HEK293 (cell line): ENCODE results near the gene ASMT.

Source experiments
- CTCF ChIA-PET: fragments of 350-600 bp; formaldehyde crosslinking; extraction: SDS; loops from one replicate; lab custom pipeline; 2021; ENCODE audit warnings: antibody characterized with exemption; lab: Yijun Ruan, JAX
- POLR2A ChIA-PET: fragments of 300-600 bp; formaldehyde crosslinking; extraction: SDS; loops from one replicate; lab custom pipeline; 2020; ENCODE audit warnings: antibody characterized with exemption, inconsistent platforms; lab: Yijun Ruan, JAX
- H3K27ac ChIP-seq: fragments of 200-500 bp; sonication (Bioruptor generic); 2 replicates; pipeline ENCODE4 v1.5.1; 2014; ENCODE audit warnings: low read depth, low read length, control low read depth, inconsistent platforms; ENCODE audit errors: extremely low read depth
- H3K36me3 ChIP-seq, 2 experiments: fragments of 200-500 bp in 1 of 2; sonication (Bioruptor generic) in 1 of 2; 1 replicate in 1 of 2; 2 replicates in 1 of 2; pipeline ENCODE4 v1.5.1; 2014 to 2017; ENCODE audit warnings: inconsistent platforms in 2 of 2, low read length in 2 of 2; ENCODE audit not compliant: control insufficient read depth in 2 of 2, insufficient read depth in 1 of 2
- H3K4me1 ChIP-seq: fragments of 200-500 bp; sonication (Bioruptor generic); 2 replicates; pipeline ENCODE4 v1.5.1; 2014; ENCODE audit warnings: mild to moderate bottlenecking, low read length, inconsistent platforms; ENCODE audit not compliant: control insufficient read depth, insufficient read depth
- H3K4me3 ChIP-seq: 2 replicates; pipeline ENCODE4 v1.5.1; 2011; ENCODE audit warnings: low read depth, mild to moderate bottlenecking, control low read depth, low read length, moderate library complexity
- H3K9me3 ChIP-seq: fragments of 200-500 bp; sonication (Bioruptor generic); 2 replicates; pipeline ENCODE4 v1.5.1; 2014; ENCODE audit warnings: low read depth, low read length, inconsistent platforms; ENCODE audit not compliant: control insufficient read depth, insufficient read depth
- EGR2 ChIP-seq: fragments of 450-650 bp; formaldehyde crosslinking; IDR thresholded peaks from 2 replicates; pipeline ENCODE4 v1.5.1; 2016; ENCODE audit warnings: low read depth, missing biosample characterization, missing genetic modification characterization
- GLIS2 ChIP-seq: fragments of 450-650 bp; formaldehyde crosslinking; IDR thresholded peaks from 2 replicates; pipeline ENCODE4 v1.5.1; 2016; ENCODE audit warnings: missing biosample characterization, missing genetic modification characterization
- SP2 ChIP-seq: fragments of 450-650 bp; formaldehyde crosslinking; IDR thresholded peaks from 2 replicates; pipeline ENCODE4 v1.5.1; 2016; ENCODE audit warnings: missing biosample characterization, missing genetic modification characterization
- WT1 ChIP-seq: fragments of 450-650 bp; formaldehyde crosslinking; IDR thresholded peaks from 2 replicates; pipeline ENCODE4 v1.5.1; 2016; ENCODE audit warnings: missing biosample characterization, missing genetic modification characterization
- ZBTB1 ChIP-seq: fragments of 450-650 bp; formaldehyde crosslinking; IDR thresholded peaks from 2 replicates; pipeline ENCODE4 v1.5.1; 2016; ENCODE audit warnings: missing biosample characterization, missing genetic modification characterization
- ZNF133 ChIP-seq: fragments of 450-650 bp; formaldehyde crosslinking; IDR thresholded peaks from 2 replicates; pipeline ENCODE4 v1.5.1; 2016; ENCODE audit warnings: missing biosample characterization, missing genetic modification characterization
- ZNF140 ChIP-seq: fragments of 450-650 bp; formaldehyde crosslinking; IDR thresholded peaks from 2 replicates; pipeline ENCODE4 v1.5.1; 2016; ENCODE audit warnings: missing biosample characterization, missing genetic modification characterization
- ZNF16 ChIP-seq: fragments of 450-650 bp; formaldehyde crosslinking; IDR thresholded peaks from 2 replicates; pipeline ENCODE4 v1.5.1; 2016; ENCODE audit warnings: low read depth, missing biosample characterization, missing genetic modification characterization
- ZNF202 ChIP-seq: fragments of 450-650 bp; formaldehyde crosslinking; IDR thresholded peaks from 2 replicates; pipeline ENCODE4 v1.5.1; 2016; ENCODE audit warnings: missing biosample characterization, missing genetic modification characterization, borderline replicate concordance
- ZNF214 ChIP-seq: fragments of 450-650 bp; formaldehyde crosslinking; IDR thresholded peaks from 2 replicates; pipeline ENCODE4 v1.5.1; 2017; ENCODE audit warnings: missing biosample characterization, mild to moderate bottlenecking, missing genetic modification characterization, borderline replicate concordance
- ZNF221 ChIP-seq: fragments of 450-650 bp; formaldehyde crosslinking; IDR thresholded peaks from 2 replicates; pipeline ENCODE4 v1.5.1; 2017; ENCODE audit warnings: missing biosample characterization, missing genetic modification characterization, borderline replicate concordance
- ZNF266 ChIP-seq: fragments of 450-650 bp; formaldehyde crosslinking; IDR thresholded peaks from 2 replicates; pipeline ENCODE4 v1.5.1; 2016; ENCODE audit warnings: missing biosample characterization, missing genetic modification characterization, low read depth
- ZNF292 ChIP-seq: fragments of 450-650 bp; formaldehyde crosslinking; IDR thresholded peaks from 2 replicates; pipeline ENCODE4 v1.5.1; 2016; ENCODE audit warnings: low read depth, missing biosample characterization, missing genetic modification characterization, borderline replicate concordance
- ZNF302 ChIP-seq: fragments of 450-650 bp; formaldehyde crosslinking; IDR thresholded peaks from 2 replicates; pipeline ENCODE4 v1.5.1; 2016; ENCODE audit warnings: missing biosample characterization, missing genetic modification characterization, low read depth
- ZNF404 ChIP-seq: fragments of 450-650 bp; formaldehyde crosslinking; IDR thresholded peaks from 2 replicates; pipeline ENCODE4 v1.5.1; 2017; ENCODE audit warnings: missing biosample characterization, missing genetic modification characterization
- ZNF530 ChIP-seq: fragments of 450-650 bp; formaldehyde crosslinking; IDR thresholded peaks from 2 replicates; pipeline ENCODE4 v1.5.1; 2016; ENCODE audit warnings: low read depth, missing biosample characterization, missing genetic modification characterization
- ZNF571 ChIP-seq: fragments of 450-650 bp; formaldehyde crosslinking; IDR thresholded peaks from 2 replicates; pipeline ENCODE4 v1.5.0; 2017; ENCODE audit warnings: missing biosample characterization, missing genetic modification characterization
- ZNF600 ChIP-seq: fragments of 450-650 bp; formaldehyde crosslinking; IDR thresholded peaks from 2 replicates; pipeline ENCODE4 v1.5.1; 2016; ENCODE audit warnings: missing biosample characterization, missing genetic modification characterization
- ZNF624 ChIP-seq: fragments of 450-650 bp; formaldehyde crosslinking; IDR thresholded peaks from 2 replicates; pipeline ENCODE4 v1.5.1; 2017; ENCODE audit warnings: missing biosample characterization, missing genetic modification characterization
- ZNF658 ChIP-seq: fragments of 450-650 bp; formaldehyde crosslinking; IDR thresholded peaks from 2 replicates; pipeline ENCODE4; 2016; ENCODE audit warnings: missing biosample characterization, missing genetic modification characterization
- ZNF670 ChIP-seq: fragments of 450-650 bp; formaldehyde crosslinking; IDR thresholded peaks from 2 replicates; pipeline ENCODE4 v1.5.1; 2016; ENCODE audit warnings: missing biosample characterization, missing genetic modification characterization, low read depth
- ZNF791 ChIP-seq: fragments of 450-650 bp; formaldehyde crosslinking; IDR thresholded peaks from 2 replicates; pipeline ENCODE4 v1.5.1; 2016; ENCODE audit warnings: missing biosample characterization, missing genetic modification characterization
- TF ChIP-seq, protein P1 (sequence below): fragments of 450-650 bp; formaldehyde crosslinking; IDR thresholded peaks from 2 replicates; pipeline ENCODE4 v1.5.1; 2016; ENCODE audit warnings: missing biosample characterization, missing genetic modification characterization
- TF ChIP-seq, protein P2 (sequence below): fragments of 450-650 bp; formaldehyde crosslinking; IDR thresholded peaks from 2 replicates; pipeline ENCODE4 v1.5.1; 2017; ENCODE audit warnings: missing biosample characterization, missing genetic modification characterization
- TF ChIP-seq, protein P3 (sequence below): fragments of 450-650 bp; formaldehyde crosslinking; IDR thresholded peaks from 2 replicates; pipeline ENCODE4 v1.5.1; 2016; ENCODE audit warnings: missing biosample characterization, missing genetic modification characterization

Gene ASMT

DNA sequence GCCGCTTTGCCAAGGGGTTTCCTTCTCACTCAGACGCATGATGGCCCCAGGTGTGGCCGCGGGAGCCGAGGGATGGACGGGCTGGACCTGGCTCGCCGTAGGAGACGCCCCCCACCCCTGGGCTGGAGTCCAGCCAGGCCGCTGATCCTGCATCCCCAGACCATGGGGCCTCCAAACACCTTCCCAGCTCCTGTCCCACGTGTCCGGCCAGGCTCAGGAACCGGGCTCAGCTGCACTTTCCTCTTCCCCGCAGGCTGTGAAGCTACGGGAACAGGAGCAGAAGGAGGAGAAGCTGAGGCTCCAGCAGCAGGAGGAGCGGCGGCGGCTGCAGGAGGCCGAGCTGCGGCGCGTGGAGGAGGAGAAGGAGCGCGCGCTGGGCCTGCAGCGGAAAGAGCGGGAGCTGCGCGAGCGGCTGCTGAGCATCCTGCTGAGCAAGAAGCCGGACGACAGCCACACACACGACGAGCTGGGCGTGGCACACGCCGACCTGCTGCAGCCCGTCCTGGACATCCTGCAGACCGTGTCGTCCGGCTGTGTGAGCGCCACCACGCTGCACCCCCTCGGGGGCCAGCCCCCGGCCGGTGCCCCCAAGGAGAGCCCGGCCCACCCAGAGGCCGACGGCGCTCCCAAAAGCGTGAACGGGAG, 14.3 kb upstream of the ASMT start (continued):
- no peak for TF ChIP-seq ZNF202 (tag by site-specific recombination)
- TF ChIP-seq ZNF658 (tag by site-specific recombination), result no peak
- TF ChIP-seq, all 188 proteins: peak for 0

DNA sequence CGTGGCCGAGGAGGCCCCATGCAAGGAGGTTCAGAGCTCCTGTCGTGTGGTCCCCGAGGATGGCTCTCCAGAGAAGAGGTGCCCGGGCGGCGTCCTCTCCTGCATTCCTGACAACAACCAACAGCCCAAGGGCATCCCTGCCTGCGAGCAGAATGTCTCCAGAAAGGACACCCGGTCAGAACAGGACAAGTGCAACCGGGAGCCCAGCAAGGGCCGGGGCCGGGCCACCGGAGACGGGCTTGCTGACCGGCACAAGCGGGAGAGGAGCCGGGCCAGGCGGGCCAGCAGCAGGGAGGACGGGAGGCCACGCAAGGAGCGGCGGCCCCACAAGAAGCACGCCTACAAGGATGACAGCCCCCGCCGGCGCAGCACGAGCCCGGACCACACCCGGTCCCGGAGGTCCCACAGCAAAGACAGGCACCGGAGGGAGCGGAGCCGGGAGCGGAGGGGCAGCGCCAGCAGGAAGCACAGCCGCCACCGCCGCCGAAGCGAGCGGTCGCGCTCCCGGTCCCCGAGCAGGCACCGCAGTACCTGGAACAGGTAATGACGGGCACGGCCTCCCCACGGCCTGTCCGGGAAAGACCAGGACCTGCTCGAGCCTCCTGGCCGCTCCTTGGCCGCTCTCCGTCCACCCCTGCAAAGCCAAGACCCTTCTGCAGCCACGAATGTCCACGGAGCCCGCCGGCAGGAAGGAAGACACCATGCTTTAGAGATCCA, 13.7 kb upstream of the ASMT start:
- H3K36me3 ChIP-seq, result peaks cover 14 to 73% of the 10 kb centered on the region in 2 experiments
- ChIA-PET POLR2A (no interaction called here), CTCF (no interaction called here)
- TF ChIP-seq ZNF133 (tag by site-specific recombination) (no peak), GLIS2 (tag by site-specific recombination) (no peak), ZNF266 (tag by site-specific recombination) (no peak), EGR2 (no peak), ZNF600 (no peak), ZNF530 (tag by site-specific recombination) (no peak), ZNF16 (tag by site-specific recombination) (no peak), ZNF292 (tag by site-specific recombination) (no peak), ZNF571 (tag by site-specific recombination) (no peak), ZNF791 (tag by site-specific recombination) (no peak), ZNF214 (tag by site-specific recombination) (no peak)
- TF ChIP-seq, protein P1, sequence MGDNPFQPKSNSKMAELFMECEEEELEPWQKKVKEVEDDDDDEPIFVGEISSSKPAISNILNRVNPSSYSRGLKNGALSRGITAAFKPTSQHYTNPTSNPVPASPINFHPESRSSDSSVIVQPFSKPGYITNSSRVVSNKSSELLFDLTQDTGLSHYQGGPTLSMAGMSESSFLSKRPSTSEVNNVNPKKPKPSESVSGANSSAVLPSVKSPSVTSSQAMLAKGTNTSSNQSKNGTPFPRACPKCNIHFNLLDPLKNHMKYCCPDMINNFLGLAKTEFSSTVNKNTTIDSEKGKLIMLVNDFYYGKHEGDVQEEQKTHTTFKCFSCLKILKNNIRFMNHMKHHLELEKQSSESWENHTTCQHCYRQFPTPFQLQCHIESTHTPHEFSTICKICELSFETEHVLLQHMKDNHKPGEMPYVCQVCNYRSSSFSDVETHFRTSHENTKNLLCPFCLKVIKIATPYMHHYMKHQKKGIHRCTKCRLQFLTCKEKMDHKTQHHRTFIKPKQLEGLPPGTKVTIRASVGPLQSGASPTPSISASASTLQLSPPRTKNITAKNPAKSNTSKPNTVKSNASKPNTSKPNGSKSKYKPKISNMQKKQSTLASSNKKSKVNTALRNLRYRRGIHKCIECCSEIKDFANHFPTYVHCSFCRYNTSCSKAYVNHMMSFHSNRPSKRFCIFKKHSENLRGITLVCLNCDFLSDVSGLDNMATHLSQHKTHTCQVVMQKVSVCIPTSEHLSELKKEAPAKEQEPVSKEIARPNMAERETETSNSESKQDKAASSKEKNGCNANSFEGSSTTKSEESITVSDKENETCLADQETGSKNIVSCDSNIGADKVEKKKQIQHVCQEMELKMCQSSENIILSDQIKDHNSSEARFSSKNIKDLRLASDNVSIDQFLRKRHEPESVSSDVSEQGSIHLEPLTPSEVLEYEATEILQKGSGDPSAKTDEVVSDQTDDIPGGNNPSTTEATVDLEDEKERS (tag by site-specific recombination), result no peak
- TF ChIP-seq, protein P2, sequence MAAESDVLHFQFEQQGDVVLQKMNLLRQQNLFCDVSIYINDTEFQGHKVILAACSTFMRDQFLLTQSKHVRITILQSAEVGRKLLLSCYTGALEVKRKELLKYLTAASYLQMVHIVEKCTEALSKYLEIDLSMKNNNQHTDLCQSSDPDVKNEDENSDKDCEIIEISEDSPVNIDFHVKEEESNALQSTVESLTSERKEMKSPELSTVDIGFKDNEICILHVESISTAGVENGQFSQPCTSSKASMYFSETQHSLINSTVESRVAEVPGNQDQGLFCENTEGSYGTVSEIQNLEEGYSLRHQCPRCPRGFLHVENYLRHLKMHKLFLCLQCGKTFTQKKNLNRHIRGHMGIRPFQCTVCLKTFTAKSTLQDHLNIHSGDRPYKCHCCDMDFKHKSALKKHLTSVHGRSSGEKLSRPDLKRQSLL, result no peak
- H3K4me1 ChIP-seq, result no peaks in the 10 kb centered on the region
- H3K4me3 ChIP-seq, result no peak overlapping the region
- H3K9me3 ChIP-seq, result no peaks in the 10 kb centered on the region
- H3K27ac ChIP-seq, result no peak overlapping the region

DNA sequence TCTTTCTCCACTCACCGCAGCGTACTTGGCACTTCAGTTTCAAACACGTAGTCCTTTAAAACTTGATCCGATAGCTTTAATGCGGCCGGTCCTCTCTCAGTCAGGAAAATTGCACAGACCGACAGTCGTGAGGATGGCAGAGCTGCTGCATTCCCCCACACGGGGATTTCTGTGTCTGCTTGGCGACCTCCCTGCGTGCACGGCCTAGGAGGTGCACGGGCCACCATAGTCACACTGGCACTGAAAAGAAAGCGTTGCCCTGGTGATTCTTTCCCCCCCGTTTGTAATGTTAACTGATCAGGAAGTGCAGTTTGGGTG, 13.1 kb upstream of the ASMT start:
- no peak overlapping the region for H3K4me3 ChIP-seq
- POLR2A ChIA-PET, result no interaction called here
- no peak for TF ChIP-seq ZNF670 (tag by site-specific recombination)
- TF ChIP-seq ZNF302 (tag by site-specific recombination), result no peak
- TF ChIP-seq ZNF624 (tag by site-specific recombination), result no peak
- no peak for TF ChIP-seq WT1
- TF ChIP-seq EGR2, result no peak
- TF ChIP-seq SP2, result no peak
- no peak for TF ChIP-seq ZBTB1 (tag by site-specific recombination)
- no peak for TF ChIP-seq ZNF221 (tag by site-specific recombination)
- no peak for TF ChIP-seq ZNF404 (tag by site-specific recombination)
- TF ChIP-seq, protein P1 (tag by site-specific recombination), result no peak
- TF ChIP-seq ZNF140 (tag by site-specific recombination), result no peak
- TF ChIP-seq, protein P3, sequence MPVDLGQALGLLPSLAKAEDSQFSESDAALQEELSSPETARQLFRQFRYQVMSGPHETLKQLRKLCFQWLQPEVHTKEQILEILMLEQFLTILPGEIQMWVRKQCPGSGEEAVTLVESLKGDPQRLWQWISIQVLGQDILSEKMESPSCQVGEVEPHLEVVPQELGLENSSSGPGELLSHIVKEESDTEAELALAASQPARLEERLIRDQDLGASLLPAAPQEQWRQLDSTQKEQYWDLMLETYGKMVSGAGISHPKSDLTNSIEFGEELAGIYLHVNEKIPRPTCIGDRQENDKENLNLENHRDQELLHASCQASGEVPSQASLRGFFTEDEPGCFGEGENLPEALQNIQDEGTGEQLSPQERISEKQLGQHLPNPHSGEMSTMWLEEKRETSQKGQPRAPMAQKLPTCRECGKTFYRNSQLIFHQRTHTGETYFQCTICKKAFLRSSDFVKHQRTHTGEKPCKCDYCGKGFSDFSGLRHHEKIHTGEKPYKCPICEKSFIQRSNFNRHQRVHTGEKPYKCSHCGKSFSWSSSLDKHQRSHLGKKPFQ, result no peak

More for the DNA sequence above, 13.1 kb upstream of the ASMT start:
- CTCF ChIA-PET, result no interaction called here
- Histone ChIP-seq H3K9me3 (no peaks in the 10 kb centered on the region), H3K4me1 (no peaks in the 10 kb centered on the region), H3K27ac (no peak overlapping the region), H3K36me3 (peaks cover 14 to 70% of the 10 kb centered on the region in 2 experiments)
